ENCODE data around the gene ADD1.

The ADD1 gene

GRCh38 chr4:2861631-2862436 lies 18.2 kb downstream of the ADD1 start:
- Histone ChIP-seq H3K4me3 (ENCODE audit: low read depth in 1 of 2, low read length in 2 of 2) (no peak overlapping the region), H3K9ac (ENCODE audit: low read length) (no peak overlapping the region), H3K9me3 (ENCODE audit: low read length) (no peaks in the 10 kb centered on the region), H3K36me3 (ENCODE audit: insufficient read depth, low read length) (no peaks in the 10 kb centered on the region), H3K27me3 (ENCODE audit: control insufficient read depth in 1 of 2, insufficient read depth in 2 of 2, low read length in 2 of 2) (no peaks in the 10 kb centered on the region), H3K4me1 (ENCODE audit: insufficient read depth, low read length) (peaks cover 76% of the 10 kb centered on the region), H3K27ac (ENCODE audit: low read depth, low read length) (peak overlapping the region; percentile 31)

GRCh38 chr4:2862528-2862927 lies 18.9 kb downstream of the ADD1 start:
- Histone ChIP-seq H3K9ac (ENCODE audit: low read length) (no peak overlapping the region), H3K9me3 (ENCODE audit: low read length) (no peaks in the 10 kb centered on the region), H3K27me3 (ENCODE audit: control insufficient read depth in 1 of 2, insufficient read depth in 2 of 2, low read length in 2 of 2) (no peaks in the 10 kb centered on the region), H3K4me1 (ENCODE audit: insufficient read depth, low read length) (peaks cover 83% of the 10 kb centered on the region), H3K36me3 (ENCODE audit: insufficient read depth, low read length) (no peaks in the 10 kb centered on the region), H3K27ac (ENCODE audit: low read depth, low read length) (no peak overlapping the region), H3K4me3 (ENCODE audit: low read depth in 1 of 2, low read length in 2 of 2) (no peak overlapping the region)

GRCh38 chr4:2863649-2864048 lies 20.0 kb downstream of the ADD1 start:
- peaks cover 87% of the 10 kb centered on the region for H3K4me1 ChIP-seq (ENCODE audit: insufficient read depth, low read length)
- no peaks in the 10 kb centered on the region for H3K9me3 ChIP-seq (ENCODE audit: low read length)

GRCh38 chr4:2865196-2865780 lies 21.6 kb downstream of the ADD1 start:
- no peak overlapping the region for H3K27ac ChIP-seq (ENCODE audit: low read depth, low read length)
- H3K4me3 ChIP-seq (ENCODE audit: low read depth in 1 of 2, low read length in 2 of 2): no peak overlapping the region
- H3K9me3 ChIP-seq (ENCODE audit: low read length): no peaks in the 10 kb centered on the region
- no peak overlapping the region for H3K9ac ChIP-seq (ENCODE audit: low read length)
- H3K36me3 ChIP-seq (ENCODE audit: insufficient read depth, low read length): no peaks in the 10 kb centered on the region
- peaks cover 90% of the 10 kb centered on the region for H3K4me1 ChIP-seq (ENCODE audit: insufficient read depth, low read length)
- H3K27me3 ChIP-seq (ENCODE audit: control insufficient read depth in 1 of 2, insufficient read depth in 2 of 2, low read length in 2 of 2): no peaks in the 10 kb centered on the region

More at GRCh38 chr4:2863649-2864048, 20.0 kb downstream of the ADD1 start:
- H3K36me3 ChIP-seq (ENCODE audit: insufficient read depth, low read length): no peaks in the 10 kb centered on the region
- no peak overlapping the region for H3K27ac ChIP-seq (ENCODE audit: low read depth, low read length)
- H3K27me3 ChIP-seq (ENCODE audit: control insufficient read depth in 1 of 2, insufficient read depth in 2 of 2, low read length in 2 of 2): no peaks in the 10 kb centered on the region
- H3K4me3 ChIP-seq (ENCODE audit: low read depth in 1 of 2, low read length in 2 of 2): no peak overlapping the region
- H3K9ac ChIP-seq (ENCODE audit: low read length): no peak overlapping the region

- H3K27me3 ChIP-seq (ENCODE audit: control insufficient read depth in 1 of 2, insufficient read depth in 2 of 2, low read length in 2 of 2): no peaks in the 10 kb centered on the region
- no peak overlapping the region for H3K27ac ChIP-seq (ENCODE audit: low read depth, low read length)
- no peaks in the 10 kb centered on the region for H3K36me3 ChIP-seq (ENCODE audit: insufficient read depth, low read length)
- no peak overlapping the region for H3K9ac ChIP-seq (ENCODE audit: low read length)
- peaks cover 85% of the 10 kb centered on the region for H3K4me1 ChIP-seq (ENCODE audit: insufficient read depth, low read length)
- H3K9me3 ChIP-seq (ENCODE audit: low read length): no peaks in the 10 kb centered on the region
- no peak overlapping the region for H3K4me3 ChIP-seq (ENCODE audit: low read depth in 1 of 2, low read length in 2 of 2)
Measured at GRCh38 chr4:2866160-2866861, 22.7 kb downstream of the ADD1 start.

GRCh38 chr4:2866891-2867290 lies 23.2 kb downstream of the ADD1 start:
- Histone ChIP-seq H3K36me3 (ENCODE audit: insufficient read depth, low read length) (no peaks in the 10 kb centered on the region), H3K9me3 (ENCODE audit: low read length) (no peaks in the 10 kb centered on the region), H3K27ac (ENCODE audit: low read depth, low read length) (no peak overlapping the region), H3K4me3 (ENCODE audit: low read depth in 1 of 2, low read length in 2 of 2) (no peak overlapping the region), H3K4me1 (ENCODE audit: insufficient read depth, low read length) (peaks cover 79% of the 10 kb centered on the region), H3K9ac (ENCODE audit: low read length) (no peak overlapping the region), H3K27me3 (ENCODE audit: control insufficient read depth in 1 of 2, insufficient read depth in 2 of 2, low read length in 2 of 2) (no peaks in the 10 kb centered on the region)

GRCh38 chr4:2867758-2868491 lies 24.3 kb downstream of the ADD1 start:
- H3K27ac ChIP-seq (ENCODE audit: low read depth, low read length): peak overlapping the region; percentile 72
- no peaks in the 10 kb centered on the region for H3K36me3 ChIP-seq (ENCODE audit: insufficient read depth, low read length)
- H3K9ac ChIP-seq (ENCODE audit: low read length): peak overlapping the region; percentile 40
- peak overlapping the region; percentile 9 to 46 for H3K4me3 ChIP-seq (ENCODE audit: low read depth in 1 of 2, low read length in 2 of 2)
- H3K9me3 ChIP-seq (ENCODE audit: low read length): no peaks in the 10 kb centered on the region
- peaks cover 69% of the 10 kb centered on the region for H3K4me1 ChIP-seq (ENCODE audit: insufficient read depth, low read length)
- no peaks in the 10 kb centered on the region for H3K27me3 ChIP-seq (ENCODE audit: control insufficient read depth in 1 of 2, insufficient read depth in 2 of 2, low read length in 2 of 2)

GRCh38 chr4:2868877-2869487 lies 25.3 kb downstream of the ADD1 start:
- peak overlapping the region; percentile 11 for H3K9ac ChIP-seq (ENCODE audit: low read length)
- H3K36me3 ChIP-seq (ENCODE audit: insufficient read depth, low read length): no peaks in the 10 kb centered on the region
- peak overlapping the region in 1 of 2 donors; percentile 46 for H3K4me3 ChIP-seq (ENCODE audit: low read depth in 1 of 2, low read length in 2 of 2)
- H3K9me3 ChIP-seq (ENCODE audit: low read length): no peaks in the 10 kb centered on the region
- H3K27me3 ChIP-seq (ENCODE audit: control insufficient read depth in 1 of 2, insufficient read depth in 2 of 2, low read length in 2 of 2): no peaks in the 10 kb centered on the region
- H3K4me1 ChIP-seq (ENCODE audit: insufficient read depth, low read length): peaks cover 67% of the 10 kb centered on the region
- peak overlapping the region; percentile 3 for H3K27ac ChIP-seq (ENCODE audit: low read depth, low read length)

- no peaks in the 10 kb centered on the region for H3K9me3 ChIP-seq (ENCODE audit: low read length)
- no peaks in the 10 kb centered on the region for H3K36me3 ChIP-seq (ENCODE audit: insufficient read depth, low read length)
- no peaks in the 10 kb centered on the region for H3K27me3 ChIP-seq (ENCODE audit: control insufficient read depth in 1 of 2, insufficient read depth in 2 of 2, low read length in 2 of 2)
- no peak overlapping the region for H3K4me3 ChIP-seq (ENCODE audit: low read depth in 1 of 2, low read length in 2 of 2)
- no peak overlapping the region for H3K27ac ChIP-seq (ENCODE audit: low read depth, low read length)
- peaks cover 62% of the 10 kb centered on the region for H3K4me1 ChIP-seq (ENCODE audit: insufficient read depth, low read length)
- H3K9ac ChIP-seq (ENCODE audit: low read length): no peak overlapping the region
Measured at GRCh38 chr4:2869659-2870058, 26.0 kb downstream of the ADD1 start.

GRCh38 chr4:2870082-2870481 lies 26.4 kb downstream of the ADD1 start:
- H3K27ac ChIP-seq (ENCODE audit: low read depth, low read length): no peak overlapping the region
- H3K4me1 ChIP-seq (ENCODE audit: insufficient read depth, low read length): peaks cover 59% of the 10 kb centered on the region
- H3K27me3 ChIP-seq (ENCODE audit: control insufficient read depth in 1 of 2, insufficient read depth in 2 of 2, low read length in 2 of 2): no peaks in the 10 kb centered on the region
- no peaks in the 10 kb centered on the region for H3K9me3 ChIP-seq (ENCODE audit: low read length)
- no peaks in the 10 kb centered on the region for H3K36me3 ChIP-seq (ENCODE audit: insufficient read depth, low read length)
- H3K9ac ChIP-seq (ENCODE audit: low read length): no peak overlapping the region
- H3K4me3 ChIP-seq (ENCODE audit: low read depth in 1 of 2, low read length in 2 of 2): no peak overlapping the region

GRCh38 chr4:2871466-2871865 lies 27.8 kb downstream of the ADD1 start:
- H3K9ac ChIP-seq (ENCODE audit: low read length): no peak overlapping the region
- no peak overlapping the region for H3K27ac ChIP-seq (ENCODE audit: low read depth, low read length)
- no peak overlapping the region for H3K4me3 ChIP-seq (ENCODE audit: low read depth in 1 of 2, low read length in 2 of 2)
- H3K27me3 ChIP-seq (ENCODE audit: control insufficient read depth in 1 of 2, insufficient read depth in 2 of 2, low read length in 2 of 2): no peaks in the 10 kb centered on the region
- peaks cover 6% of the 10 kb centered on the region for H3K36me3 ChIP-seq (ENCODE audit: insufficient read depth, low read length)
- no peaks in the 10 kb centered on the region for H3K9me3 ChIP-seq (ENCODE audit: low read length)
- peaks cover 46% of the 10 kb centered on the region for H3K4me1 ChIP-seq (ENCODE audit: insufficient read depth, low read length)
